WTC11 (cell line): Measurements from ENCODE around the gene SMAD2. TPM values are rescaled to one million over a fixed set of nuclear protein-coding genes. Genes with fewer than 3 reads are reported as not detected.

ENCODE experiments used
- ATAC-seq: fragments of 200-7000 bp; cut with Tn5 transposase; 2 replicates; pipeline ENCODE4 v1.10.0; 2021; ENCODE audit warnings: mild to moderate bottlenecking, moderate library complexity
- CTCF ChIA-PET: fragments of 300-600 bp; sonication (Branson Sonifier 250); formaldehyde crosslinking; loops from one replicate; lab custom pipeline; 2021; ENCODE audit warnings: antibody characterized with exemption; lab: Charles Lee
- POLR2A ChIA-PET: fragments of 350-600 bp; sonication (Branson Sonifier 250); formaldehyde crosslinking; loops from one replicate; lab custom pipeline; 2021; ENCODE audit warnings: antibody characterized with exemption; lab: Charles Lee
- DNase-seq: peaks from one replicate; pipeline ENCODE4 v3.0.0; 2021; ENCODE audit warnings: low spot score
- H3K27ac Mint-ChIP-seq: 2 replicates; pipeline ENCODE4 v1.8.0; 2021; ENCODE audit warnings: mixed read lengths
- H3K27me3 Mint-ChIP-seq: 2 replicates; pipeline ENCODE4 v1.8.0; 2021; ENCODE audit warnings: low read depth, mild to moderate bottlenecking, moderate library complexity, mixed read lengths
- H3K36me3 Mint-ChIP-seq: 2 replicates; pipeline ENCODE4 v1.8.0; 2021; ENCODE audit warnings: mixed read lengths
- H3K4me1 Mint-ChIP-seq: 2 replicates; pipeline ENCODE4 v1.8.0; 2022; ENCODE audit warnings: mixed read lengths
- H3K4me3 Mint-ChIP-seq: 2 replicates; pipeline ENCODE4 v1.8.0; 2021; ENCODE audit warnings: mild to moderate bottlenecking, moderate library complexity, mixed read lengths
- H3K9me3 Mint-ChIP-seq: 2 replicates; pipeline ENCODE4 v1.8.0; 2021; ENCODE audit warnings: mixed read lengths
- ATF1 ChIP-seq: sonication (generic); formaldehyde crosslinking; IDR thresholded peaks from 2 replicates; pipeline ENCODE4 v1.8.1; 2023; ENCODE audit warnings: mild to moderate bottlenecking, moderate library complexity, missing genetic modification reagents
- ESRRA ChIP-seq: sonication (generic); formaldehyde crosslinking; IDR thresholded peaks from 2 replicates; pipeline ENCODE4 v1.8.1; 2022; ENCODE audit warnings: mild to moderate bottlenecking, missing genetic modification reagents, borderline replicate concordance
- FOXJ3 ChIP-seq: sonication (generic); formaldehyde crosslinking; IDR thresholded peaks from 2 replicates; pipeline ENCODE4 v1.9.0; 2021; ENCODE audit warnings: missing genetic modification reagents, mild to moderate bottlenecking, borderline replicate concordance
- FOXK1 ChIP-seq: sonication (generic); formaldehyde crosslinking; IDR thresholded peaks from 2 replicates; pipeline ENCODE4 v1.8.0; 2022; ENCODE audit warnings: mild to moderate bottlenecking, moderate library complexity, missing genetic modification reagents
- GTF2I ChIP-seq: fragments of 250-450 bp; sonication (Bioruptor Pico); conservative IDR thresholded peaks from 2 replicates; pipeline ENCODE4 v1.4.0; 2021; ENCODE audit warnings: mild to moderate bottlenecking
- IRF2 ChIP-seq: sonication (generic); formaldehyde crosslinking; IDR thresholded peaks from 2 replicates; pipeline ENCODE4 v1.8.0; 2022; ENCODE audit warnings: low read depth, missing genetic modification reagents, borderline replicate concordance
- NFATC4 ChIP-seq: fragments of 250-450 bp; sonication (Bioruptor Pico); IDR thresholded peaks from 2 replicates; pipeline ENCODE4 v1.9.0; 2021; ENCODE audit warnings: mild to moderate bottlenecking
- NR3C1 ChIP-seq: sonication (generic); formaldehyde crosslinking; conservative IDR thresholded peaks from 2 replicates; pipeline ENCODE4 v1.8.1; 2023; ENCODE audit warnings: low read depth, mild to moderate bottlenecking, missing genetic modification reagents
- RELA ChIP-seq: sonication (generic); formaldehyde crosslinking; IDR thresholded peaks from 2 replicates; pipeline ENCODE4 v1.8.1; 2022; ENCODE audit warnings: missing genetic modification reagents, mild to moderate bottlenecking, borderline replicate concordance
- SP1 ChIP-seq: sonication (generic); formaldehyde crosslinking; conservative IDR thresholded peaks from 2 replicates; pipeline ENCODE4 v1.8.1; 2022; ENCODE audit warnings: missing genetic modification reagents
- ZBTB21 ChIP-seq: sonication (generic); formaldehyde crosslinking; IDR thresholded peaks from 2 replicates; pipeline ENCODE4 v1.8.1; 2023; ENCODE audit warnings: mild to moderate bottlenecking, missing genetic modification reagents, borderline replicate concordance
- ZNF121 ChIP-seq: sonication (generic); formaldehyde crosslinking; IDR thresholded peaks from 2 replicates; pipeline ENCODE4 v1.8.0; 2023; ENCODE audit warnings: missing genetic modification reagents
- ZNF219 ChIP-seq: sonication (generic); formaldehyde crosslinking; IDR thresholded peaks from 2 replicates; pipeline ENCODE4 v1.8.0; 2023; ENCODE audit warnings: missing genetic modification reagents, mild to moderate bottlenecking, borderline replicate concordance
- ZNF232 ChIP-seq: sonication (generic); formaldehyde crosslinking; IDR thresholded peaks from 2 replicates; pipeline ENCODE4 v1.8.0; 2022; ENCODE audit warnings: mild to moderate bottlenecking, missing genetic modification reagents
- ZNF396 ChIP-seq: fragments of 250-450 bp; sonication (Bioruptor Pico); IDR thresholded peaks from 2 replicates; pipeline ENCODE4 v1.8.0; 2021; ENCODE audit warnings: mild to moderate bottlenecking, moderate library complexity, borderline replicate concordance
- ZNF416 ChIP-seq: fragments of 250-450 bp; sonication (Bioruptor Pico); IDR thresholded peaks from 2 replicates; pipeline ENCODE4 v1.9.0; 2021; ENCODE audit warnings: mild to moderate bottlenecking, inconsistent platforms
- total RNA-seq: library from RNA; stranded (reverse); gene quantifications from 3 replicates; pipeline ENCODE4 v1.2.3, GENCODE V29; 2021
- TF ChIP-seq, protein P1 (sequence below): sonication (generic); formaldehyde crosslinking; conservative IDR thresholded peaks from 2 replicates; pipeline ENCODE4 v1.8.1; 2023; ENCODE audit warnings: mild to moderate bottlenecking, low read depth, missing genetic modification reagents, moderate library complexity
- TF ChIP-seq, protein P2 (sequence below): sonication (generic); formaldehyde crosslinking; IDR thresholded peaks from 2 replicates; pipeline ENCODE4 v1.8.1; 2023; ENCODE audit warnings: mild to moderate bottlenecking, missing genetic modification reagents, moderate library complexity
- TF ChIP-seq, protein P3 (sequence below): sonication (generic); formaldehyde crosslinking; IDR thresholded peaks from 2 replicates; pipeline ENCODE4 v1.8.1; 2022; ENCODE audit warnings: low read depth, mild to moderate bottlenecking, moderate library complexity, missing genetic modification reagents, borderline replicate concordance
- TF ChIP-seq, protein P4 (sequence below): fragments of 250-450 bp; sonication (Bioruptor Pico); IDR thresholded peaks from 2 replicates; pipeline ENCODE4 v2.1.2; 2022; ENCODE audit warnings: mild to moderate bottlenecking, moderate library complexity
- TF ChIP-seq, protein P5 (sequence below): sonication (generic); formaldehyde crosslinking; IDR thresholded peaks from 2 replicates; pipeline ENCODE4 v1.8.1; 2022; ENCODE audit warnings: low read depth, missing genetic modification reagents, borderline replicate concordance
- TF ChIP-seq, protein P6 (sequence below): sonication (generic); formaldehyde crosslinking; IDR thresholded peaks from 2 replicates; pipeline ENCODE4 v1.8.0; 2022; ENCODE audit warnings: missing genetic modification reagents

SMAD2 gene
- total RNA-seq, 1 experiment from 2014 or later, result 104 TPM

DNA sequence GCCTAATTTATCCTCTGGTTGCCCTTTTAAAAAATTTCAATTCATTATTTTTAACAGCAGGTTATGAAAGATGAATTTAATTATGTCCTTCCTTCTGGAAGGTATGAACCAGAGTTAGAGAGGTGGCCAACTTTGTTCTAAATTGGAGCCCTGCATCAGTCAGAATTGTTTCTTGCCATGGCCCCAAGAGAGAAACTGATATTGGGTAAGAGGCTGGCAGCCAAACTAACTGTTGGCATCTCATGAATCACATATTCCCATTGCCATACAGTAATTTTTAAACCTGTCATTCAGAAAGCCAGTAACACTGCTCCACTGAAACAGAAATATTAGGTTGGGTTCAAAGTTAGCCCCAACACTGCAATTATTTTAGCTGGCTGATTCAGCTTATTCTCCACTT is 67.4 kb downstream of the SMAD2 start:
- POLR2A ChIA-PET, result no interaction called here
- H3K4me3 Mint-ChIP-seq, result no peak overlapping the region
- CTCF ChIA-PET, result no interaction called here
- peaks cover 73% of the 10 kb centered on the region for H3K36me3 Mint-ChIP-seq
- DNase-seq (no peak), ATAC-seq (no peak)
- no peaks in the 10 kb centered on the region for H3K27me3 Mint-ChIP-seq
- H3K4me1 Mint-ChIP-seq, result no peaks in the 10 kb centered on the region
- H3K9me3 Mint-ChIP-seq, result peaks cover 25% of the 10 kb centered on the region
- no peak overlapping the region for H3K27ac Mint-ChIP-seq
- TF ChIP-seq, protein P1, sequence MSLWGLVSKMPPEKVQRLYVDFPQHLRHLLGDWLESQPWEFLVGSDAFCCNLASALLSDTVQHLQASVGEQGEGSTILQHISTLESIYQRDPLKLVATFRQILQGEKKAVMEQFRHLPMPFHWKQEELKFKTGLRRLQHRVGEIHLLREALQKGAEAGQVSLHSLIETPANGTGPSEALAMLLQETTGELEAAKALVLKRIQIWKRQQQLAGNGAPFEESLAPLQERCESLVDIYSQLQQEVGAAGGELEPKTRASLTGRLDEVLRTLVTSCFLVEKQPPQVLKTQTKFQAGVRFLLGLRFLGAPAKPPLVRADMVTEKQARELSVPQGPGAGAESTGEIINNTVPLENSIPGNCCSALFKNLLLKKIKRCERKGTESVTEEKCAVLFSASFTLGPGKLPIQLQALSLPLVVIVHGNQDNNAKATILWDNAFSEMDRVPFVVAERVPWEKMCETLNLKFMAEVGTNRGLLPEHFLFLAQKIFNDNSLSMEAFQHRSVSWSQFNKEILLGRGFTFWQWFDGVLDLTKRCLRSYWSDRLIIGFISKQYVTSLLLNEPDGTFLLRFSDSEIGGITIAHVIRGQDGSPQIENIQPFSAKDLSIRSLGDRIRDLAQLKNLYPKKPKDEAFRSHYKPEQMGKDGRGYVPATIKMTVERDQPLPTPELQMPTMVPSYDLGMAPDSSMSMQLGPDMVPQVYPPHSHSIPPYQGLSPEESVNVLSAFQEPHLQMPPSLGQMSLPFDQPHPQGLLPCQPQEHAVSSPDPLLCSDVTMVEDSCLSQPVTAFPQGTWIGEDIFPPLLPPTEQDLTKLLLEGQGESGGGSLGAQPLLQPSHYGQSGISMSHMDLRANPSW (CRISPR knock-in tag), result no peak
- TF ChIP-seq ZNF396 (CRISPR knock-in tag), result no peak
- TF ChIP-seq RELA, result no peak
- TF ChIP-seq, protein P2, sequence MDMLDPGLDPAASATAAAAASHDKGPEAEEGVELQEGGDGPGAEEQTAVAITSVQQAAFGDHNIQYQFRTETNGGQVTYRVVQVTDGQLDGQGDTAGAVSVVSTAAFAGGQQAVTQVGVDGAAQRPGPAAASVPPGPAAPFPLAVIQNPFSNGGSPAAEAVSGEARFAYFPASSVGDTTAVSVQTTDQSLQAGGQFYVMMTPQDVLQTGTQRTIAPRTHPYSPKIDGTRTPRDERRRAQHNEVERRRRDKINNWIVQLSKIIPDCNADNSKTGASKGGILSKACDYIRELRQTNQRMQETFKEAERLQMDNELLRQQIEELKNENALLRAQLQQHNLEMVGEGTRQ (CRISPR knock-in tag), result no peak
- TF ChIP-seq ZNF121 (CRISPR knock-in tag), result no peak
- no peak for TF ChIP-seq FOXJ3 (CRISPR knock-in tag)
- no peak for TF ChIP-seq ATF1 (CRISPR knock-in tag)
- TF ChIP-seq ZNF416 (CRISPR knock-in tag), result no peak
- TF ChIP-seq, protein P3, sequence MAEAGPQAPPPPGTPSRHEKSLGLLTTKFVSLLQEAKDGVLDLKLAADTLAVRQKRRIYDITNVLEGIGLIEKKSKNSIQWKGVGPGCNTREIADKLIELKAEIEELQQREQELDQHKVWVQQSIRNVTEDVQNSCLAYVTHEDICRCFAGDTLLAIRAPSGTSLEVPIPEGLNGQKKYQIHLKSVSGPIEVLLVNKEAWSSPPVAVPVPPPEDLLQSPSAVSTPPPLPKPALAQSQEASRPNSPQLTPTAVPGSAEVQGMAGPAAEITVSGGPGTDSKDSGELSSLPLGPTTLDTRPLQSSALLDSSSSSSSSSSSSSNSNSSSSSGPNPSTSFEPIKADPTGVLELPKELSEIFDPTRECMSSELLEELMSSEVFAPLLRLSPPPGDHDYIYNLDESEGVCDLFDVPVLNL (CRISPR knock-in tag), result no peak
- no peak for TF ChIP-seq SP1 (CRISPR knock-in tag)
- TF ChIP-seq NFATC4 (CRISPR knock-in tag), result no peak

DNA sequence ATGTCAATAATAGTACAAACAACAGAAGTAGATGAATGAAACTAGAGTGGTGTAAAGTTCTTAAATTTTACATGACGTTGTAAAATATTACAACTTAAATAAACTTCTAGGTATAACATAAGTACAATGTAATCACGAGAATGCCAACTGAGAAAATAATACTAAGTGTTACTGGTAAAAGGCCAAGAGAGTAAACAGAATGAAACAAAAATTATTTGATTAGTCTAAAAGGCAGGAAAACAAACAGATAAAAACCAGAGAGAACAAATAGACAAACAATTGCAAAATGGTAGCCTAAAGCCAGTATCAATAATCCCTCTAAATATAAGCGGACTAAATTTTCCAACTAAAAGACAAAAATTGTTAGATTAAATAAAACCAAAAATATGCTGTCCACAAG is 71.9 kb downstream of the SMAD2 start:
- H3K27ac Mint-ChIP-seq, result no peak overlapping the region
- ATAC-seq (no peak), DNase-seq (no peak)
- H3K9me3 Mint-ChIP-seq, result peaks cover 43% of the 10 kb centered on the region
- ChIA-PET POLR2A (no interaction called here), CTCF (no interaction called here)
- H3K27me3 Mint-ChIP-seq, result no peaks in the 10 kb centered on the region
- no peak overlapping the region for H3K4me3 Mint-ChIP-seq
- H3K36me3 Mint-ChIP-seq, result peaks cover 71% of the 10 kb centered on the region
- H3K4me1 Mint-ChIP-seq, result no peaks in the 10 kb centered on the region
- TF ChIP-seq, protein P4, sequence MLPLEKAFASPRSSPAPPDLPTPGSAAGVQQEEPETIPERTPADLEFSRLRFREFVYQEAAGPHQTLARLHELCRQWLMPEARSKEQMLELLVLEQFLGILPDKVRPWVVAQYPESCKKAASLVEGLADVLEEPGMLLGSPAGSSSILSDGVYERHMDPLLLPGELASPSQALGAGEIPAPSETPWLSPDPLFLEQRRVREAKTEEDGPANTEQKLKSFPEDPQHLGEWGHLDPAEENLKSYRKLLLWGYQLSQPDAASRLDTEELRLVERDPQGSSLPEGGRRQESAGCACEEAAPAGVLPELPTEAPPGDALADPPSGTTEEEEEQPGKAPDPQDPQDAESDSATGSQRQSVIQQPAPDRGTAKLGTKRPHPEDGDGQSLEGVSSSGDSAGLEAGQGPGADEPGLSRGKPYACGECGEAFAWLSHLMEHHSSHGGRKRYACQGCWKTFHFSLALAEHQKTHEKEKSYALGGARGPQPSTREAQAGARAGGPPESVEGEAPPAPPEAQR (CRISPR knock-in tag), result no peak

DNA sequence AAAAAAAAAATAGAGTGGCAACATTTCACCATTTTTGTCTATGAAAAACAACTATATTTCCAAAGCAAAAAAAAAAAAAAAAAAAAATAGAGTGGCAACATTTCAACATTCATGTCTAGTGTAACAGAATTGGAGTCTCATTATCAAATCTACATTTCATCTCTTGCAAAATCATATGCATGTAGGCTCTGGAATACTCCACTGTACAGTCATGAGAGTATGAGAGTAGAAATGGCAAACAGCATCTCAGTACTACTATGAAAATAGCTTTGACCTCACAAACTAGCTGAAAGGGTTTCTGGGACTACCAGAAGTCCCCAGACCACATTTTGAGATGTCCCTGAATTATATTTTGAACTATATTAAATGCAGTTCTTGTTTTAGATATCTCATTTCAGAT is 82.8 kb downstream of the SMAD2 start:
- H3K4me3 Mint-ChIP-seq, result no peak overlapping the region
- ATAC-seq, result no peak
- H3K9me3 Mint-ChIP-seq, result no peaks in the 10 kb centered on the region
- ChIA-PET CTCF (interaction anchor here (0.5 to 1.7 kb wide), 2 partner anchors 11 to 92 kb away, joined by 3 to 4 read pairs; no protein-coding TSS in a partner anchor), POLR2A (no interaction called here)
- H3K4me1 Mint-ChIP-seq, result no peaks in the 10 kb centered on the region
- peaks cover 53% of the 10 kb centered on the region for H3K36me3 Mint-ChIP-seq
- no peak for DNase-seq
- no peaks in the 10 kb centered on the region for H3K27me3 Mint-ChIP-seq
- no peak overlapping the region for H3K27ac Mint-ChIP-seq
- TF ChIP-seq GTF2I (CRISPR knock-in tag) (no peak), ZNF232 (CRISPR knock-in tag) (no peak), FOXK1 (CRISPR knock-in tag) (no peak), NR3C1 (CRISPR knock-in tag) (no peak), IRF2 (CRISPR knock-in tag) (no peak), ZNF121 (CRISPR knock-in tag) (no peak), ZBTB21 (CRISPR knock-in tag) (no peak), ESRRA (no peak), ZNF219 (CRISPR knock-in tag) (no peak)
- TF ChIP-seq, protein P5, sequence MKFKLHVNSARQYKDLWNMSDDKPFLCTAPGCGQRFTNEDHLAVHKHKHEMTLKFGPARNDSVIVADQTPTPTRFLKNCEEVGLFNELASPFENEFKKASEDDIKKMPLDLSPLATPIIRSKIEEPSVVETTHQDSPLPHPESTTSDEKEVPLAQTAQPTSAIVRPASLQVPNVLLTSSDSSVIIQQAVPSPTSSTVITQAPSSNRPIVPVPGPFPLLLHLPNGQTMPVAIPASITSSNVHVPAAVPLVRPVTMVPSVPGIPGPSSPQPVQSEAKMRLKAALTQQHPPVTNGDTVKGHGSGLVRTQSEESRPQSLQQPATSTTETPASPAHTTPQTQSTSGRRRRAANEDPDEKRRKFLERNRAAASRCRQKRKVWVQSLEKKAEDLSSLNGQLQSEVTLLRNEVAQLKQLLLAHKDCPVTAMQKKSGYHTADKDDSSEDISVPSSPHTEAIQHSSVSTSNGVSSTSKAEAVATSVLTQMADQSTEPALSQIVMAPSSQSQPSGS (CRISPR knock-in tag), result no peak
- TF ChIP-seq, protein P6, sequence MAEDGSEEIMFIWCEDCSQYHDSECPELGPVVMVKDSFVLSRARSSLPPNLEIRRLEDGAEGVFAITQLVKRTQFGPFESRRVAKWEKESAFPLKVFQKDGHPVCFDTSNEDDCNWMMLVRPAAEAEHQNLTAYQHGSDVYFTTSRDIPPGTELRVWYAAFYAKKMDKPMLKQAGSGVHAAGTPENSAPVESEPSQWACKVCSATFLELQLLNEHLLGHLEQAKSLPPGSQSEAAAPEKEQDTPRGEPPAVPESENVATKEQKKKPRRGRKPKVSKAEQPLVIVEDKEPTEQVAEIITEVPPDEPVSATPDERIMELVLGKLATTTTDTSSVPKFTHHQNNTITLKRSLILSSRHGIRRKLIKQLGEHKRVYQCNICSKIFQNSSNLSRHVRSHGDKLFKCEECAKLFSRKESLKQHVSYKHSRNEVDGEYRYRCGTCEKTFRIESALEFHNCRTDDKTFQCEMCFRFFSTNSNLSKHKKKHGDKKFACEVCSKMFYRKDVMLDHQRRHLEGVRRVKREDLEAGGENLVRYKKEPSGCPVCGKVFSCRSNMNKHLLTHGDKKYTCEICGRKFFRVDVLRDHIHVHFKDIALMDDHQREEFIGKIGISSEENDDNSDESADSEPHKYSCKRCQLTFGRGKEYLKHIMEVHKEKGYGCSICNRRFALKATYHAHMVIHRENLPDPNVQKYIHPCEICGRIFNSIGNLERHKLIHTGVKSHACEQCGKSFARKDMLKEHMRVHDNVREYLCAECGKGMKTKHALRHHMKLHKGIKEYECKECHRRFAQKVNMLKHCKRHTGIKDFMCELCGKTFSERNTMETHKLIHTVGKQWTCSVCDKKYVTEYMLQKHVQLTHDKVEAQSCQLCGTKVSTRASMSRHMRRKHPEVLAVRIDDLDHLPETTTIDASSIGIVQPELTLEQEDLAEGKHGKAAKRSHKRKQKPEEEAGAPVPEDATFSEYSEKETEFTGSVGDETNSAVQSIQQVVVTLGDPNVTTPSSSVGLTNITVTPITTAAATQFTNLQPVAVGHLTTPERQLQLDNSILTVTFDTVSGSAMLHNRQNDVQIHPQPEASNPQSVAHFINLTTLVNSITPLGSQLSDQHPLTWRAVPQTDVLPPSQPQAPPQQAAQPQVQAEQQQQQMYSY (CRISPR knock-in tag), result no peak
